ENCODE results near the gene VAV2. TPM values are rescaled to one million over a fixed set of nuclear protein-coding genes. Genes with fewer than 3 reads are reported as not detected.

Gene VAV2
- total and polyA plus RNA-seq, 9 of the 15 experiments (the other 6 are each of a cell fraction or from before 2014, with no cell fraction given), result 0.01 to 2.7 (median 1.0) TPM; not detected in 1

- Histone ChIP-seq H4K20me1 (replicated peaks; ENCODE audit: control insufficient read depth, insufficient read depth, low read length) (no peaks in the 10 kb centered on the region), H3K4me2 (ENCODE audit: insufficient read depth, low read length) (no peak overlapping the region), H3K27ac (ENCODE audit: extremely low read depth, low read depth, low read length) (no peak overlapping the region), H3K79me2 (ENCODE audit: control insufficient read depth, insufficient read depth, low read length) (no peaks in the 10 kb centered on the region), H3K36me3 (ENCODE audit: control insufficient read depth, insufficient read depth, low read length) (no peaks in the 10 kb centered on the region), H3K9ac (ENCODE audit: insufficient read depth in 1 of 2, low read depth in 2 of 2, low read length in 2 of 2) (no peak overlapping the region), H3K4me1 (replicated peaks in 1 of 2; ENCODE audit: control insufficient read depth in 2 of 2, insufficient read depth in 2 of 2, low read length in 2 of 2) (no peaks in the 10 kb centered on the region), H3K9me3 (replicated peaks; ENCODE audit: control insufficient read depth, insufficient read depth, low read depth, low read length) (no peaks in the 10 kb centered on the region), H3K27me3 (ENCODE audit: control insufficient read depth in 2 of 2, insufficient read depth in 2 of 2, low read length in 2 of 2) (peaks cover 0 to 8% of the 10 kb centered on the region in 2 experiments; a peak in 1 of 5 replicates), H3K9me1 (ENCODE audit: control insufficient read depth, insufficient read depth, low read length) (no peaks in the 10 kb centered on the region), H3K4me3 (no peak overlapping the region), H2AFZ (ENCODE audit: low read depth, low read length) (0 out of 2 replicates have a peak overlapping the region, but pooled peaks have one; percentile 32)
- no TSS peak for BruUV-seq (replicated peaks)
- FAIRE-seq (no peak), ATAC-seq (peak; percentile 85), DNase-seq (ENCODE audit: extremely low read depth in 1 of 4, low spot score in 3 of 4) (peak; percentile 13 to 84 (median 80))
- in situ Hi-C loops (cut with MboI), result no loop called here
- TF ChIP-seq CBFA2T3 (IDR thresholded peaks at IDR 0.05), result no peak
- no peak for TF ChIP-seq HSF4 (CRISPR knock-in tag; IDR thresholded peaks at IDR 0.05; ENCODE audit: borderline replicate concordance)
- TF ChIP-seq MAFK (IDR thresholded peaks at IDR 0.05; ENCODE audit: low read length), result no peak
- peak; percentile 69 for TF ChIP-seq L3MBTL2 (IDR thresholded peaks at IDR 0.05)
- TF ChIP-seq, protein P1, sequence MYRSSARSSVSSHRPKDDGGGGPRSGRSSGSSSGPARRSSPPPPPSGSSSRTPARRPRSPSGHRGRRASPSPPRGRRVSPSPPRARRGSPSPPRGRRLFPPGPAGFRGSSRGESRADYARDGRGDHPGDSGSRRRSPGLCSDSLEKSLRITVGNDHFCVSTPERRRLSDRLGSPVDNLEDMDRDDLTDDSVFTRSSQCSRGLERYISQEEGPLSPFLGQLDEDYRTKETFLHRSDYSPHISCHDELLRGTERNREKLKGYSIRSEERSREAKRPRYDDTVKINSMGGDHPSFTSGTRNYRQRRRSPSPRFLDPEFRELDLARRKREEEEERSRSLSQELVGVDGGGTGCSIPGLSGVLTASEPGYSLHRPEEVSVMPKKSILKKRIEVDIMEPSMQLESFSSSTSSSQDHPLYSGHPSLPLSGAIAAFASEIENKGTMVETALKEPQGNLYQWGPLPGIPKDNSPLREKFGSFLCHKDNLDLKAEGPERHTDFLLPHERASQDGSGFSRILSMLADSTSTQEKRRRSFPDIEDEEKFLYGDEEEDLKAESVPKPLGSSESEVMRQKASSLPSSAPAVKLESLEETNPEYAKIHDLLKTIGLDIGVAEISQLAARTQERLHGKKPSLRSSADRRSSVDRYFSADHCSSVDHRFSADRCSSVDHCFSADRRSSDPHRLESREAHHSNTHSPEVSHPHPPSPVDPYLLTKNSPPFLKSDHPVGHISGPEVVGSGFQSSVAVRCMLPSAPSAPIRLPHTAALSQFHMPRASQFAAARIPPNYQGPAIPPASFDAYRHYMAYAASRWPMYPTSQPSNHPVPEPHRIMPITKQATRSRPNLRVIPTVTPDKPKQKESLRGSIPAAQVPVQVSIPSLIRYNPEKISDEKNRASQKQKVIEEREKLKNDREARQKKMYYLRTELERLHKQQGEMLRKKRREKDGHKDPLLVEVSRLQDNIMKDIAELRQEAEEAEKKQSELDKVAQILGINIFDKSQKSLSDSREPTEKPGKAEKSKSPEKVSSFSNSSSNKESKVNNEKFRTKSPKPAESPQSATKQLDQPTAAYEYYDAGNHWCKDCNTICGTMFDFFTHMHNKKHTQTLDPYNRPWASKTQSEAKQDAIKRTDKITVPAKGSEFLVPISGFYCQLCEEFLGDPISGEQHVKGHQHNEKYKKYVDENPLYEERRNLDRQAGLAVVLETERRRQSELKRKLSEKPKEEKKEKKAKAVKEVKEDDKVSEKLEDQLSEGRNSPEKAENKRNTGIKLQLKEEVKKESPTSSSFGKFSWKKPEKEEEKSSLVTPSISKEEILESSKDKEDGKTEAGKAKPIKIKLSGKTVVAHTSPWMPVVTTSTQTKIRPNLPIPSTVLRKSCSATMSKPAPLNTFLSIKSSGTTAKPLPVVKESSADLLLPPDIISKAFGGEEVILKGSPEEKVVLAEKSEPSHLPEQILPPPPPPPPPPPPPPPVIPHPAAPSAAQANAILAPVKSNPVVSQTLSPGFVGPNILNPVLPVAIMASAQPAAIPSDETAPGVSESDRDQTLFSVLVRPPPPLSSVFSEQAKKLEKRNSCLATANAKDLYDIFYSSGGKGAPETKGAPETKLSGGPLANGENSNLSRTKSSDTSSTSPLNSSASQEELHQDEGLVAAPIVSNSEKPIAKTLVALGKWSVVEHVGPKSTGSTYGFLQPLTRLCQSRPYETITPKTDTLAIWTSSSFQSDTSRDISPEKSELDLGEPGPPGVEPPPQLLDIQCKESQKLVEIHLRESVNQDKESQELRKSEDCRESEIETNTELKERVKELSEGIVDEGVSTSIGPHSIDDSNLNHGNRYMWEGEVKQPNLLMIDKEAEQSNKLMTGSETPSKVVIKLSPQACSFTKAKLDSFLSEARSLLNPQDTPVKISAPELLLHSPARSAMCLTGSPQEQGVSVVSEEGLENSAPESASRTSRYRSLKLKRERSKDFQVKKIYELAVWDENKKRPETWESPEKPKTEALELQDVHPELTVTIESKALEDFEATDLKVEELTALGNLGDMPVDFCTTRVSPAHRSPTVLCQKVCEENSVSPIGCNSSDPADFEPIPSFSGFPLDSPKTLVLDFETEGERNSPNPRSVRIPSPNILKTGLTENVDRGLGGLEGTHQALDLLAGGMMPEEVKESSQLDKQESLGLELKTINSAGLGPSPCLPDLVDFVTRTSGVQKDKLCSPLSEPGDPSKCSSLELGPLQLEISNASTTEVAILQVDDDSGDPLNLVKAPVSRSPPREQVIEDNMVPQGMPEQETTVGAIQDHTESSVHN (IDR thresholded peaks at IDR 0.05; ENCODE audit: borderline replicate concordance in 1 of 2, low read depth in 1 of 2), result no peak
- ChIA-PET CTCF (ENCODE audit: low intra/inter-chr PET ratio) (no interaction called here), POLR2A (interaction anchor here (0.6 kb wide), 1 partner anchor 8 kb away, joined by 3 read pairs; no protein-coding TSS in a partner anchor)
- intact Hi-C loops (cut with micrococcal nuclease), result no loop called here
- WGBS (ENCODE audit: insufficient coverage, low coverage, missing lambda C conversion rate), result 32% methylated on average over 12 of the region's 32 CpGs
These were observed 232.8 kb downstream of the VAV2 start for GRCh38 chr9:133759146-133759900.

Measured in K562 (cell line).